ENCODE measurements around the gene SPHK1.

DNA sequence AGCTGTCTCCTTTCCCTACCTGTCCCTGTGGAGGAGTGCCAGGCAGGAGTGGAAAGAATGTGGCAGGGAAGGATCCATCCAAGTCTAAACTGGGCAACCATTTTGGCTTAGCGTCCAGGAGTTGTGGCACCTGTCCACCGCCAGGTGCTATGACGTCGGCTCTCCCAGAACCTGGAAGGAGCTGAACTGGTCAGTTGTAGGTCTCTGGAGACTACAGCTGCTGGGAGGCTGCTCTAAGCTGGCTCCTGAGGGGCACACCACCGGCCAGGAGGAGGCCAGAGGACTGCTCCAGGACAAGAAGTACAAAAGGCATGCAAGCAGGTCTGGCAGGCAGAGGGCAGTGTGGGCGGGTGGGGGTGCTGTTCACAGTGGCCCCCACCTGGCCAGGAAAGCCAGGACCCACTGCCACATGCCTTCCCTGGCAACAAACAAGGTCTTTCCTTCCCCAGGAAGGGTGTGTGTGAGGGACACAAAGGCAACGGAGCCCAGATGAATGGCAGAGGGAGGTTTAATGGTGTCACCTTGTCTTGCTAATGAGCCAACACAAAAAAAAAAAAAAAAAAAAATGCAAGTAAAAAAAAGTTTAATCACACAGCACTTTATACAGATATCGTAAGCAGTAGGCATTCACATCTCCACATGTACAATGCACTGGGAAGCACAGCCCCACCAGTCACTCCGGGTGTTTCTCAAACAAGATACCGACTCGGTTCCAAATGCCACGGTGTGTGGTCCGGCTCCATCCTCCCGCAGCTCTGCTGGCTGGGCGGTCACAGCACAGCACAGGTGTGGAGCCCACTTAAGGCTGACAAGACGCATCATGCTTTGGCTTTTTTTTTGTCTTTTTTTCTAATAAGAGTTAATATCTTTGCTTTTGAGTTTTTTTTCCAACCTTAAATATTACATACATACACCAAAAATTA is 4.8 kb downstream of the SPHK1 start:
- TF ChIP-seq, protein P1, sequence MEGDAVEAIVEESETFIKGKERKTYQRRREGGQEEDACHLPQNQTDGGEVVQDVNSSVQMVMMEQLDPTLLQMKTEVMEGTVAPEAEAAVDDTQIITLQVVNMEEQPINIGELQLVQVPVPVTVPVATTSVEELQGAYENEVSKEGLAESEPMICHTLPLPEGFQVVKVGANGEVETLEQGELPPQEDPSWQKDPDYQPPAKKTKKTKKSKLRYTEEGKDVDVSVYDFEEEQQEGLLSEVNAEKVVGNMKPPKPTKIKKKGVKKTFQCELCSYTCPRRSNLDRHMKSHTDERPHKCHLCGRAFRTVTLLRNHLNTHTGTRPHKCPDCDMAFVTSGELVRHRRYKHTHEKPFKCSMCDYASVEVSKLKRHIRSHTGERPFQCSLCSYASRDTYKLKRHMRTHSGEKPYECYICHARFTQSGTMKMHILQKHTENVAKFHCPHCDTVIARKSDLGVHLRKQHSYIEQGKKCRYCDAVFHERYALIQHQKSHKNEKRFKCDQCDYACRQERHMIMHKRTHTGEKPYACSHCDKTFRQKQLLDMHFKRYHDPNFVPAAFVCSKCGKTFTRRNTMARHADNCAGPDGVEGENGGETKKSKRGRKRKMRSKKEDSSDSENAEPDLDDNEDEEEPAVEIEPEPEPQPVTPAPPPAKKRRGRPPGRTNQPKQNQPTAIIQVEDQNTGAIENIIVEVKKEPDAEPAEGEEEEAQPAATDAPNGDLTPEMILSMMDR (IDR thresholded peaks at IDR 0.05 in 4 of 5, conservative IDR thresholded peaks at IDR 0.05 in 1 of 5): peak in 2 of 5 experiments; percentile 13 to 17
- no peak for TF ChIP-seq POLR2A (IDR thresholded peaks at IDR 0.05)

Data from gastrocnemius medialis (tissue), 4 donors.